ENCODE measurements around the gene ZNF22. TPM values are rescaled to one million over a fixed set of nuclear protein-coding genes. Genes with fewer than 3 reads are reported as not detected.

Gene ZNF22
- total RNA-seq, 1 donor: 21.2 TPM

DNA sequence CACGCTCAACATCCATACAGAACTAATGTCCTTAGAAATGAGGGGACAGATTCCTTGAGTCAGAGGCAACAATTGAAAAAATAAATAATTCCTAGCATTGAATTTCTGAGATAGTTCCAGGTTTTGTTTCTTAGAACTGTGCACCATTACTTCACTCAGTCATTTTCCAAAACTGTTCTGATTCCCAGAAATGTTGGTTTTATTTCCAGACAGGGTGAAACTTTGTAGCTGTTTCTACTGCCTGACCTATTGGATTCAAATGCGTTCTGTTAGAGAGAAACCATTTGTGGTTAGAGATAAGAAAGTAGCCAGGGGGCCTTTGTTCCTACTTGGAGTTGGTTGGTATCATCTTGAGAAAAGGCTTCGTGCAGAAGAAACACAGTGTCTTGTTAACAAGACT lies 14.1 kb upstream of the ZNF22 start:
- DNase-seq (ENCODE audit: low read depth): no peak
- H3K4me3 ChIP-seq (ENCODE audit: low read depth, low read length): no peak overlapping the region
- TF ChIP-seq, protein P1, sequence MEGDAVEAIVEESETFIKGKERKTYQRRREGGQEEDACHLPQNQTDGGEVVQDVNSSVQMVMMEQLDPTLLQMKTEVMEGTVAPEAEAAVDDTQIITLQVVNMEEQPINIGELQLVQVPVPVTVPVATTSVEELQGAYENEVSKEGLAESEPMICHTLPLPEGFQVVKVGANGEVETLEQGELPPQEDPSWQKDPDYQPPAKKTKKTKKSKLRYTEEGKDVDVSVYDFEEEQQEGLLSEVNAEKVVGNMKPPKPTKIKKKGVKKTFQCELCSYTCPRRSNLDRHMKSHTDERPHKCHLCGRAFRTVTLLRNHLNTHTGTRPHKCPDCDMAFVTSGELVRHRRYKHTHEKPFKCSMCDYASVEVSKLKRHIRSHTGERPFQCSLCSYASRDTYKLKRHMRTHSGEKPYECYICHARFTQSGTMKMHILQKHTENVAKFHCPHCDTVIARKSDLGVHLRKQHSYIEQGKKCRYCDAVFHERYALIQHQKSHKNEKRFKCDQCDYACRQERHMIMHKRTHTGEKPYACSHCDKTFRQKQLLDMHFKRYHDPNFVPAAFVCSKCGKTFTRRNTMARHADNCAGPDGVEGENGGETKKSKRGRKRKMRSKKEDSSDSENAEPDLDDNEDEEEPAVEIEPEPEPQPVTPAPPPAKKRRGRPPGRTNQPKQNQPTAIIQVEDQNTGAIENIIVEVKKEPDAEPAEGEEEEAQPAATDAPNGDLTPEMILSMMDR (IDR thresholded peaks at IDR 0.05; ENCODE audit: insufficient read depth, low read depth, low read length): no peak

DNA sequence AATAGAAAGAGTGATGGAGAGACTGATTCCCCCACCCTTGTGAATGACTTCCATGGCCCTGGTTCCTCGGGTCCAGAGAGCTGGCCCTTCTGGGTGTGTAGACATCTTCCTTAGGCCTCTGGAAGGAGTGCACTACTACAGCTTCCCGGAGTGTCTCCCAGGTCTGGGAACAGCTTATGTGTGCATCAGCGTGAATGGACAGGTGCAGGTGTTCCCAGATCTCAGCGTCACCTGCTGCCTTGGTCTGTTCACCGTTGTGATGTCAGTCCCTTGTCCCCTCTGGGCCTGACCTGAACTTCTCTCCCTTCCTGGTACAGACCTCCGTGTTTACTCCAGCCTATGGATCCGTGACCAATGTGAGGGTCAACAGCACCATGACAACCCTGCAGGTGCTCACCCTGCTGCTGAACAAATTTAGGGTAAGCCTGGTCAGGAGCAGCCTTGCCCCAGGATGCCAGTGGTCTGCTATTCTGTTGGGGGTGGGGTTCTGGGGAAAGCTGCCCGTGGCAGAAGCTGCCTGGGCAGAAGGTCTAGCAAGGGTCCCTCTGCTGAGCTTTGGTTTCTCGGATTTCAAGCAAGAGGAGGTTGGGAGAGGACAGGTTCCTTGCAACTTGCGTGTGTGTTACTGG lies 11.7 kb upstream of the ZNF22 start:
- TF ChIP-seq, protein P1 (IDR thresholded peaks at IDR 0.05; ENCODE audit: insufficient read depth, low read depth, low read length): no peak
- H3K4me3 ChIP-seq (ENCODE audit: low read depth, low read length): no peak overlapping the region

DNA sequence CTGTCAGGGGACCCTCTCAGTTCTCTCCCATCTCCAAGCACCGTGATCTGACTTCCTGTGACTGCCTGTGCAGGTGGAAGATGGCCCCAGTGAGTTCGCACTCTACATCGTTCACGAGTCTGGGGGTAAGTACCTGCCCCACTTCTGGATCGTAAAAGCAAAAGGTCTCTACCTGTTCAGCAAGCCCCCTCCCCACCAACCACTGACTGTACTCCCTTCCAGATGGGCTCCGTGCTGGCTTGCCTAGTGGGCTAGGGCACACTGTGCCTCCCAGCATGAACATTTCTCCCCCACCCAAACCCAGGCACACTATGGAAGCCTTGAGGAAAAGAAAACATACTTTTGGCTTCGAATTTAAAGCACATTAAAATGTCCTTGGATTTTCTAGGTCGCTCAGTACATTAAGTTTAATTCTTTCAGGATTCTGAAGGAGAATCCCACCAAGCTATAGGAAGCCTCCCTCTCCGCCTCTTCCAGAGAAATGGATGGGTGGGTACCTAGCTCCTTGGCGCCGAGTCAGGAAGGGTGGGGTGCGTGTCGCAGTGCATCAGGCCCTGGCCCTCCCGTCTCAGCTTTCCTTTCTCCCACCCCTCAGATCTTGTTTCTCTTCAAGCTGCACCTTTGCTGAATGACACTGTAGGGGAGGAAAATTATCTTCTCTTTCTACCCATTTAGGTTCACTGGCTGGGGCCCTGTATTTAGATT lies 11.0 kb upstream of the ZNF22 start:
- TF ChIP-seq, protein P1 (IDR thresholded peaks at IDR 0.05; ENCODE audit: insufficient read depth, low read depth, low read length): no peak
- no peak overlapping the region for H3K4me3 ChIP-seq (ENCODE audit: low read depth, low read length)
- DNase-seq (ENCODE audit: low read depth): no peak

More for the DNA sequence above, 11.7 kb upstream of the ZNF22 start:
- DNase-seq (ENCODE audit: low read depth): no peak

DNA sequence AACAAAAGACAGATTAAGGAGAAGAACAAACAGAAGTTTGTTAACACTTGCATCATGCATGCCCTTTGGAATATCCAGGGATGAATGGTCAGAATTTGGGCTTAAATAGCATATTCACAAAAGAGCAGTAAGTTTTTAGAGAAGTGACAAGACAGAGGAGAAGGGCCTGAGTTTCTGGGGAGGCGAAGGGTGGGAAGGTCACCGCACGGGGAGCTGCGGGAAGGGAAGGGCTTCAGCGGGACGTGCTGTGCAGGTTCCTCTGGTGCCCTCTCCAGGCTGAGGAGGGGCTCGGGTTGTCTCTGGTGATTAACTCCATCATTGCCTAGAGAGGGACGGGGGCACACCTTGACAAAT lies 10.4 kb upstream of the ZNF22 start:
- no peak for DNase-seq (ENCODE audit: low read depth)
- no peak overlapping the region for H3K4me3 ChIP-seq (ENCODE audit: low read depth, low read length)
- TF ChIP-seq, protein P1 (IDR thresholded peaks at IDR 0.05; ENCODE audit: insufficient read depth, low read depth, low read length): peak; percentile 51

DNA sequence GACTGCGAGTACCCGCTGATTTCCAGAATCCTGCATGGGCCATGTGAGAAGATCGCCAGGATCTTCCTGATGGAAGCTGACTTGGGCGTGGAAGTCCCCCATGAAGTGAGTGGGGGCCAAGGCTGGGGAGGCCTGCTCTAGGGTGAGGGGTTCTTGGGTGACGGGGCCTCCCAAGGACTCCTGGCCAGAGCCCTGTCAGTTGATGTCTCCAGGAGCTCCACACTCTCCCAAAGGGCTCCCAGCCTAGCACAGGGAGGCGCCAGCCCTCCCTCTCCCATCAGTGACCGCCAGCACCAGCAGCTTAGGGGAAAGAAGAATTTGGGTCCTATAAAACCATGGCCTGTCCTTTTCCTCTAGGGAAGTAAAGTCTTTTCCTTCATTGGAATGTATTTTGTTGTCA lies 9.8 kb upstream of the ZNF22 start:
- DNase-seq (ENCODE audit: low read depth): no peak
- TF ChIP-seq, protein P1 (IDR thresholded peaks at IDR 0.05; ENCODE audit: insufficient read depth, low read depth, low read length): no peak
- H3K4me3 ChIP-seq (ENCODE audit: low read depth, low read length): no peak overlapping the region

DNA sequence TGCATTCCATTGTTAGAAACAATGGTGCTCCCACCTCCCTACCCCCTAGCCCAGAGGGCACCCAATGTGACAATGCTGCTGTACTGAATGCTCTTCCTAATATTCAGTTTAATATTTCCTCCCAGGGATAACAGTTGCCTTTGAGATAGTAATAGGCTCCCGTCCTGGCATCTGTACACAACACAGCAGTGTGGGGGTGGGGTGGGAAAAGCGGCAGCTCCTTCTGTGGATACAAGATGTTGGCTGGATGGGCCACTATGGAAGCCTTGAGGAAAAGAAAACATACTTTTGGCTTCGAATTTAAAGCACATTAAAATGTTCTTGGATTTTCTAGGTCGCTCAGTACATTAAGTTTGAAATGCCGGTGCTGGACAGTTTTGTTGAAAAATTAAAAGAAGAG lies 9.2 kb upstream of the ZNF22 start:
- H3K4me3 ChIP-seq (ENCODE audit: low read depth, low read length): no peak overlapping the region
- DNase-seq (ENCODE audit: low read depth): no peak
- TF ChIP-seq, protein P1 (IDR thresholded peaks at IDR 0.05; ENCODE audit: insufficient read depth, low read depth, low read length): no peak
